DMS79 treated with DMSO at 0.1 percent for 48 hours (cell line): ENCODE data around the gene SMIM26.
A peak's percentile ranks its signal among the peaks of the same experiment; 100 is the strongest.
"Not testable (repeated sequence)": the region's sequence is repeated elsewhere in the genome, so short reads cannot be mapped to it uniquely, and the experiment has no call there.

ENCODE experiments used
- DNase-seq: peaks from one replicate; lab custom pipeline; 2025; lab: John Stamatoyannopoulos, UW

SMIM26 gene, protein sequence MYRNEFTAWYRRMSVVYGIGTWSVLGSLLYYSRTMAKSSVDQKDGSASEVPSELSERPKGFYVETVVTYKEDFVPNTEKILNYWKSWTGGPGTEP

DNA sequence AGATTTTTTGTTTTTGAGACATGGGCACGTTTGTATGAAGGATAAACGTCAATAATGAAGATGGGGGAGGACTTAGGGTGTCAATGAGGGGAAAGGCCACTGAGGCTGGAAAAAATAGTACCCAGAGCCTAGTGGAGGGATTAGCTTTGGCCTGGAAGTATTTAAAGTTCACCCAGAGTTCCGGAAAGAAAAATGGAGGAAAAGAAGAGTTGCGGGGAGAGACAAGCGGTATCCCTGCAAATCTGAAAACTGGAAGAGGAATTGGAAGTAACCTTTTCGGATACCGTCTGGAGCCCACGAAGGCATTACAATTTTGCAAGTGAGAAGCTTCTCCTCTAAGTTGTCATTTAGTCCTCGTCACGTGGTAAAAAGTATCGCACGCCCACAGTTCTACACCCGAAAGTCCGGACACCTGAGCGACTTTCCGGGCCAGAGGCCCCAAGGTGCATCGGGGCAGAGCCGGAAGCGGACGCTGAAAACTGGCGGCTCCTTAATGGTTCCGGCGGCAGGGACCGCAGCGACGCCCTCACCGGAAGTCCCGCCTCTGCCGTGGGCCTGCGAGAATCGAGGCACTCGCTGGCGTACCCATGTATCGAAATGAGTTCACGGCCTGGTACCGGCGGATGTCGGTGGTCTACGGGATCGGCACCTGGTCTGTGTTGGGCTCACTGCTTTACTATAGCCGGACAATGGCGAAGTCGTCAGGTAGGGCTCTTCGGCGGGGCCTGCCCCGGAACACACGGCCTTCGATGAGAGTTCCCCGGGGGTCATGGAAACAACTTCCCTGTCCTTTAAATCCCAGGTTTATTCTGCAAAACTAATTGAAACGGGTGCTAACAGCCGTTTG, at the start of gene SMIM26:
Gene SMIM26, plus strand, starts transcription at position 541 of the 847 bp plus-strand sequence. Its CDS starts 47 bp downstream, at position 588.
- DNase-seq: peak; percentile 79

DNA sequence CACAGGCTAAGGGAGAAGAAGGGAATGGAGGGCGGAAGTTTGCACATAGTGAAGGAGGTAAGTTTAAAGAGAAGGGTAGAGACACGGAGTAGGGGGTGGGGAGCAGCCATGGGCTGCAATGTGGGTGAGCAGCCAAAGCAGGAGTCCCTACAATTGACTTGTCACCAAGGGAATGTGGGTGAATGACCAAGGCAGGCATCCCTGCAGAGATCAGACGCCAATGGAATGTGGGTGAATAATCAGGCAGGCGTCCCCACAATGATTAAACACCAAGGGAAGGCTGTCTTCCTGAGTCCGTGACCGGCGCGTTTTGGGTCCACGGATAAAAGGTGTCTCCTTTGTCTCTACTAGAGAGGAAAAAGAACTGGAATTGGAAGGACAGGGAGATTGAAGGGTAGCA, 45.2 kb upstream of the SMIM26 start:
- DNase-seq: not testable (repeated sequence)

DNA sequence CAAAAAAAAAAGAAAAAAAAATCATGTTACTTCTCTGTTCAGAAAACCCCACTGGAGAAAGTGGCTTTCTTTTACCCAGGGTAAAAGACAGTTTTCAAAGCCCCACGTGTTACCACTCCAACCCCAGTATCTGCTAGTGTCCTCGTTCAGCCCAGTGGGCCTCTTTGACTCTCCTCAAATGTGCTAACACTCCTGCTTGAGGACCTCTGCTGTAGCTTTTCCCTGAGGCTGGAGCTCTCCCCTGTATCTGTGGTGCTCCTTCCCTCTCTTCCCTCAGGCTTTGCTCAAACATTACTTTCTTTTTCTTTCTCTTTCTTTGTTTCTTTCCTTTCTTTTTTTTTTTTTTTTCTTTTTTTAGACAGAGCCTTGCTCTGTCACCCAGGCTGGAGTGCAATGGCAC, 44.2 kb upstream of the SMIM26 start:
- no peak for DNase-seq

DNA sequence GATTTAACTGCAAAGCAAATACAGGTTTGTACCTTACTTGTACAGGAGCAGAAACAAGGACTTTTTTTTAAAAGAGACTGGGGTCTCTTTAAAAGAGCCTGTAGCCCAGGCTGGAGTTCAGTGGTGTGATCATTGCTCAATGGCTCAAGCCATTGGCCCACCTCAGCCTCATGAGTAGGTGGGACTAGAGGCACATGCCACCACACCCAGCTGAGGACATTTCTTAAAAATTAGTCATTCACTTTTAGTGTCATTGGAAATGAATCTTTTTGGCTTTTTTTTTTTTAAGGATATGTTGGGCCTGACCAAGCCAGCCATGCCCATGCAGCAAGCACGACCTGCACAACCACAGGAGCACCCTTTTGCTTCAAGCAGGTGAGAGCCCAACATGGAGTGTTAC, 42.6 kb upstream of the SMIM26 start:
- no peak for DNase-seq

DNA sequence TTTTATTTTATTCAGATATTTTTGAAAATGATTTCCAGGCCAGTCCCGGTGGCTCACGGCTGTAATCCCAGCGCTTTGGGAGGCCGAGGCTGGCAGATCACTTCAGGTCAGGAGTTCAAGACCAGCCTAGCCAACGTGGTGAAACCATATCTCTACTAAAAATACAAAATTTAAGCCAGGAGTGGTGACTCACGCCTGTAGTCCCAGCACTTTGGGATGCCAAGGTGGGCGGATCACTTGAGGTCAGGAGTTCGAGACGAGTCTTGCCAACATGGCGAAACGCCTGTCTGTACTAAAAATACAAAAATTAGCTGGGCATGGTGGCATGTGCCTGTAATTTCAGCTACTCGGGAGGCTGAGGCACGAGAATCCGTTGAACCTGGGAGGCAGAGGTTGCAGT, 40.5 kb upstream of the SMIM26 start:
- not testable (repeated sequence) for DNase-seq

DNA sequence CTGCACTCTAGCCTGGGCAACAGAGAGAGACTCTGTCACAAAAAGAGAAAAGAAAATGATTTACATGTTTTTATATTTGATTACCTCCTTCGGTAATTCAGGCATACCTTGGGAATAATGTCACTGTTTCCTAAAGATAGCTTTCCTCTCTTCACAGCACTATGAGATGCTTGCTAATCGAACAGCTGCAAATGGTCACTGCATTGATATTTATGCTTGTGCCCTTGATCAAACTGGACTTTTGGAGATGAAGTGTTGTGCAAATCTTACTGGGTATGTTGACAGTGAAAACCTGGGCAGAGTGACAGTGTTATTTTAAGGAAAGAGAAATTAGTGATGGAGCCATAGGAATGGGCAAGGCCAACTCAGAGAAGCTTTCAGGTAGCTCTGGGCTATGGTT, 39.9 kb upstream of the SMIM26 start:
- DNase-seq: no peak

DNA sequence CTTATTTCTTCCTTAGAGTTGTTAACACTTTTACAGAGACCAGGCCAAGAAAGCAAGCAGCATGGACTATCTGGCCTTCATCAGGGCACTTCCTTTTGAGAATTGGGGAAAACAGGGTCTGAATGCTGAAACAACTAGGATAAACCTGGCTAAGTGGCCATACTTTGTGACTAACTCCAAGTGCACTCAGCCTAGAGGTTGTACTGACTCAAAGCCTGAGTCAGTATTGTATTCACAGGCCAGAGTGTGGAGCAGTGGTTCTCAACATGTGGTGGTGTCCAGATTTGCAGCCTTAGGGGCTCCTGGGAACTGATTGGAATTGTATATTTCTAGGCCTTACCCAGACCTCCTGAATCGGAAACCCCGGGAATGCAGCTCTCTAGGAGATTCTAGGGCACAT, 39.4 kb upstream of the SMIM26 start:
- no peak for DNase-seq

DNA sequence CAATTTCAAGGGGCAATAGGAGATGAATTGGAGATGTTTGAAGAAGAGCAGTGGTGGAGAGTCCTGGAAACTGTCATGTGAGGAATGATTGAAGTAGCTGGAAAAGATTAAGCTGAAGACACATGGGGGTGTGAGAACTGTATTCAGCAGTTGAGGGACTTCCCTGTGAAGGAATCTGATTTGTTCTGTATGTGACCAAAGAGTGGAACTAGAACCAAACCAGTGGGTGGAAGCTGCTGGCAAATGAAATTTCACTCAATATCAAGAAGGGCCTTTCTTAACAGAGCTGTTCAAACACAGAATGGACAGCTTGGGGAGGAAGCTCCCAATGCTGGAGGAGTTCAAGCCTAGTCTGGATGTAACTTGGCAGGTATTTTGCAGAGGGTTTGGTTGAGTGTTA, 38.2 kb upstream of the SMIM26 start:
- DNase-seq: no peak

DNA sequence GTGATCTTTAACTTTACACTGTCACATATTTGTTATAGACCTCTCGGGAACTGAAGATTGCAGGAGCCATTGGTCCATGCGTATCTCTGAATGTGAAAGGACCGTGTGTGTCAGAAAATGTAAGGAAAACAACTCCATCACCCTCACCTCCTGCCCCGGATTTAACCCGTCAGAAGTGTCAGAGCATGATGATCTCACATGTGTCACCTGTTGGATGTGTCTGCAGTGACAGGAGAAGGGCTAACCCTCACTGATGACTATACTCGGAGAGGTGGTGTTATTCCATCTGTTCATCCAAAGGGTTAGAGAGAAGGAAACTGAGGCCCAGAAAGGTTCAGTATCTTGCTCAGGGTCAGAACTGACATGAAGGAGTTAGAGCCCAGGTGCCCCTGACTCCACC, 34.6 kb upstream of the SMIM26 start:
- no peak for DNase-seq

DNA sequence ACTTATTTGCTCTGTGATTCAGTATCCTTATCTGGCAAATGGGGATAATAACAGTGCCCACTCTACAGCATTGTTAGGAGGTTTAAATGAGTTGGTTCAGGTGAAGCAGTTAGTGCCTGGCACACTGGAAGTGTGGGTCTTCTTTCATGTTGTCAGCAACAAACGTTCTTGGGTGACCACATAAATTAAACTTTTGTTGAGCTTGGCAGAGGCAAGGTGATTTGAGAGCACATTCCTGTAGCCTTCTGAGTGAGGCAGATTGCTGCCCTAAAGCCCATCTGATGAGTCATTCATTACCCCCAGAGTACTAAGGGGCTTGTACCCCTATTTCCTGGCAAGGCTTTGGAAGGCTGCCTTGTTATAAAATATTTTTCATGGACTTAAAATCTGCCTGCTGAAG, 33.7 kb upstream of the SMIM26 start:
- no peak for DNase-seq

DNA sequence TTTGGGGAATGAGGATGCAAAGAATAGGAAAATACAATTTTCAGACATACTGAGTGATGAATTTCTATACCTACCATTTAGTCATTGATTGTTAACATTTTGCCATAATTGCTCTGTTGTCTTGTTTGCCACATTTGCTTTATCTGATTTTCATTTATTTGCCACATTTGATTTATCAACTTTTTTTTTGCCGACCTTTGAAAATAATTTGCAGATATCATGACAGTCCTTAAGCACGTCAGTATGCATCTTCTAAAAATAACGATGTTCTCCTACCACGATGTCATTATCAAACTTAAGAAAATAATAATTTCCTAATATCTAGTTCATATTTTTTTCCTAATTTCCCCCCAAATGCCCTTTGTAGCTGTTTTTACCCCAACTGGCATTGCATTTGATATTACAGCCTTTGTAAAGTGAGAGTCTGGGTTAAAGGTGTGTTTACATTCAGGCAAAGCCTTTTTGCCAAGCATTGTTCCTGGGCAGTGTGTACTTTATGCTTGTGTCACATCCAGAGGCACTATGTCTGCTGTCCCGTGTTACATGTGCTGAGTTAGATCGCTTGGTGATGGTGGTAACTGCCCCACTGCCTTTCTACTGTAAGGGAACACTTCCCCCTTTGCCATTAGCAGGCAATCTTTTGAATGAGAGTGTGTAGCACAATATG, 33.1 kb upstream of the SMIM26 start:
- DNase-seq: no peak

DNA sequence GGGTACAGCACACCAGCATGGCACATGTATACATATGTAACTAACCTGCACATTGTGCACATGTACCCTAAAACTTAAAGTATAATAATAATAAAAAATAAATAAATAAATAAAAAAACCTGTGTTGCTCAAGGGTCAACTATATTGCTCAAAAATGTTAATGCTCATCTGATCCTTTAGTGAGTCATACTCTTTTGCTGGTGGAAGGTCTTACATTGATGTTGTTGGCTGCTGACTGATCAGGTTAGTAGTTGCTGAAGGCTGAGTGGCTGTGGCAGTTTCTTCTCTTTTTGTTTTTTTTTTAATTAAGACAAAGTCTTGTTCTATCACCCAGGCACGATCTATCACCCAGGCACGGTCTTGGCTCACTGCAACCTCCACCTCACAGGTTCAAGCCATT, 29.6 kb upstream of the SMIM26 start:
- no peak for DNase-seq

DNA sequence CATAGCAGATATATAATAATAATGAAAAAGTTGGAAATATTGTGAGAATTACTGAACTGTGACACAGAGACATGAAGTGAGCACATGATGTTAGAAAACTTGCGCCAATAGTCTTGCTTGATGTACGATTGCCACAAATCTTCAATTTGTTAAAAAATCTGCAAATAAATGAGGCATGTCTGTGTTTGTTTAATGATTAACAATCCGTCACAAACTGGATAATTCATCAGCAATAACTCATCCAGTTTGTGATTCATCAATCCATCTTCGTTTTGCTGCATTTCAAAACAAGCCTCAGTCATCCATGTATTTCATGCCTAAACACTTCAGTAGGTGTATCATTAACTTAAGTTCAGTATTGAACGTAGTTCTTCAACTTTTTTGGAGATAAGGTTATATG, 25.5 kb upstream of the SMIM26 start:
- DNase-seq: no peak

DNA sequence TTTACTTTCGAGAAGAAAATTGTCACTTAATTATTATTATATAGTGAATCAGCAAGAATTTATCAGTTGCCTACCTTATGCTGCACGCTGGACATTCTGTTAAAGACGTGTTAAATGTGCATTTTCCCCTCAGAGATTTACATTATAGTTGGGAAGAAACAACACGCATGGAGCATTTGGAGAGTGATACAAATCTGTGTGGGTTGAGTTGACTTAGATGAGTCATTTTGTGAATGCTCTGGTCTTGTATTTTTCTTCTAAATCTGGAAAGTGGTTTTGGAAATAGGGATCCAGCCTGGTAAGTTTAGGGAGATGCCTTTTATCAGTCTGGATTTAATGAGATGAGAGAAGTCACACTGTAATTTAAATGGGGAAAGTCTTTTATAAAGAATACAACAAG, 24.0 kb upstream of the SMIM26 start:
- no peak for DNase-seq

DNA sequence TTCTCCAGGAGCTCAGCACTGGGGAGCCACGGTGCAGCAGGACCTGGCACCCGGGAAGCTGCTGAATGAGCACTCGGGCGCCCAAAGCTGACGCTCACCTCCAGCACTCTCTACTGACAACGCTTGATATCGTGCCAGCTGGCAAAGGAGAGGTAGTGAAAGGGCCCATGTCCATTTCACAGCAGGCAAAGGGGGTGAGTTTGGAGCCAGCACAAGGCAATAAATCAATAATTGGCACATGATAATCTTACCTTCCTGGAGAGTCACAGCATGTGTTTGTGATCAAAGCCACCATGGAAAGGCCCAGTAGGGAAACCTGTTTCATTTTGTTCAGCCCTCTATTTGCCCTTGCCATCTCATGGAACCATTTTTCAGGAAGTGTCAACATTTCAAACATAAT, 23.3 kb upstream of the SMIM26 start:
- DNase-seq: peak; percentile 12

DNA sequence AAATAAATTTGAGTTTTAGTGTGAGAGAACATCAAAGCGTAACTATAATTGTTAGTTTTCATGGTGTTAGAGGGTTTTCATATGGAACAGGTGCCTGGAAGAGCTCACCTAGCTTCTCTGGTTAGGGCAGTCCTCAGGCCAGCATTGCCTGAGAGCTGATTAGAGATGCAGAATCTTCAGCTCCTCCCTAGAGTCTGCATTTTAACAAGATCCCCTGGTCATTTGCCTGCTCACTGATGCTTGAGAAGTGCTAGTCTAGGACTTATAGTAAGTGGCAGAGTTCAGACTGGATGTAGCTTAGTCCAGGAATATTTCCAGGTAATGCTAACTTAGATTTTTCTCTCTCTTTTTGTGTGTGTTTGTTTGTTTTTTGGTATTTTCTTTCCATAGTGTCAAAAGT, 21.7 kb upstream of the SMIM26 start:
- no peak for DNase-seq

DNA sequence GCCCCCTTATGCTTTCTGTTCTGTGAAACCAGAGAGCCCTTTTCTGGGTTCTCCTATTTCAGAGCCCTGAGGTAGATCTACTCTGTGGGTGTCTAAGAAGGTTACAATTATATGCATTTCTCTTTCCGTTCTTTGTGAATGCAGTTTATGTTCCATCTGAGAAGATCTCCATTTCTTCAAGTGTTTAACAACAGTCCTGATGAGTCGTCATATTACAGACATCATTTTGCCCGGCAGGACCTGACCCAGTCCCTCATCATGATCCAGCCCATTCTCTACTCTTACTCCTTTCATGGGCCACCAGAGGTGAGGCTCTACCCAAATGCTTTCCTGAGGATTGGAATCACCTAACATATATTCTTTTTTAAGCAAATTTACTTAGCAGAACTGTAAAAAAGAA, 18.8 kb upstream of the SMIM26 start:
- DNase-seq: no peak

DNA sequence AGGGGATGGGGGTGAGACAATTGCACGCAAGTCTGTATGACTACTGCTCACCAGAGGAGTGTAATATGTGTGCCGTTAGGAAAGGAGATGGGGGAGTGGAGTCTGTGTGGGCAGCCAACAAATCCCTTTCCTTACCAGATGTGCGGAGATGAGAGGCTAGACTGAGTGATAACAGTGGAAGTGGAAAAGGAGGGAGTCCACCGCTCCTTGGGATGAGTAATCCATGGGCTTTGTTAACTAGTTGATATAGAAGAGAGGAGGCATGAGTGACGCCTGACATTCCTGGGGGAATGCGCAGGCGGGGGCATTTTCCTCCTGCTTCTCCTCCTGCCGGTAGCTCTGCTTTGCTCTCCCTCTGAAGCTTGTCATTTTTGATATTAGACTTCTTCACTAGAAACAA, 13.5 kb upstream of the SMIM26 start:
- DNase-seq: no peak

DNA sequence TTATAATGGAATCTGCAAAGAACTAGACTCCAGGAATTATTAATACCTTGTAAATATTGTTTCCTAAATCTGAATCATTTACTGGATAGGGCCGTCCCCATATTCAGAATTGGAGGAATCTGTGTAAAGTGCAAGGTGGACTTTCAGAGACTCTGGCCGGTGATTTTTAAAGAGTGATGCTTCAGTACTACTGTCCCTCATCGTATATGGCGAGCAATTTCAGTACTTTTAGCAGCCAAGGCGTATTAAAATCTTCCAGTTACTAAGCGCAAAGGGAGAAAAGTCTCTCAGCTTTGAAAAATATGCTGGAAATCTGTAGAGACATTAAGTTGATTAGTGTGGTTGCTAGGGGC, 483 bp downstream of the SMIM26 start:
- DNase-seq: no peak

DNA sequence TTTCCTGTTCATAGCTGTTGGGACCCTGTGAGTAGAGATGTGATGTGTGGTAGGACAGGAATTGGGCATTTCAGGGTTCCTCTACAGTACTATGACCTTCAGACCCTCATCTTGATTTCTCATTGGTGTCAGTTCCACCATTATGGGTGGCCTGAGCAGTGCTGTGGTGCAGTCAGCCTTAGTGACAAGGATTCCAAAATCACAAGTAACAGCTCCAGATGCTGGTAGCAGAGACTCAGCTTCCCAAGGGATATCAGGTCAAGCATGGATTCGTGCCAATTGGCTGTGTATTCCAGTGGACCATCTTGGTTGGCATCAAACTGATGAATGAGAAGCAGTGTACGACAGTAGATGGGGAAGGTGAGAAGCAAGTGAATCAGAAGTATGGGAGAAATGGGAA, 3.8 kb downstream of the SMIM26 start:
- DNase-seq: no peak

DNA sequence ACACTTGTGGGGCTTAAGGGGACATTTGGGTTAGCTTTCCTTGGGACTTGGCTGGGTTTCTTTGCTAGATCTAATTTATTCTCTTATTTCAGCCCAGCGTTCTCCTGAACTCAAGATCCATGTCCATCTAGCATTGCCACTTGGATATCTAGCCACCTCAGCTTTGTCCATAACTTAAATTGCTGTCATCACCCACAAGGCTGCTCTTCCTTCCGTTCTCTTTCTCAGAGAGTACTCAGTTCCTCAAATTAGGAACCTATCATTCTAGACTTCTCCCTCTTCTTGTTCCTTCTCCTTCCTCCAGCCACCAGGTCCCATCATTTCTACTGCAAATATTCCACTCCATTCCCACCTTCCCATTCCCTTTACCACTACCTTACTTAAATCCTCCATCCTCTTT, 4.3 kb downstream of the SMIM26 start:
- no peak for DNase-seq

DNA sequence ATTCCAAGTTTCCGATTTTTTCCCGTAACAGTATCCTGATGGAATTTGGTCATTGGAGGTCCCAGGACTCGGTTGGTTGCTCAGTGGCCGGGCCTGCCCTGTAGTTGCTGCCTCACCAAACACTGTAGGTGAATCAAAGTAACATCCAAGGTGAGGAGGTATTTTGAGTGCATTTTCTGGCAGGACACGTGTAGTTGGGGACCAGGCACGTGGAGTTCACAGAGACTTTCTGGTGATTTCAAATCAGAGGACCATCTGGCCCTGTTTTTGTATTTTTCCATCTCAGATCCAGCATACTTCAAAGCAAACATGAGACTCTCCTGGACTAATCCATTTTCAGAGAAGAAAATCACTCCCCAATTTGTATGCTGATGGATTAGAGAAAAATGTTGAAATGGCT, 10.7 kb downstream of the SMIM26 start:
- no peak for DNase-seq

DNA sequence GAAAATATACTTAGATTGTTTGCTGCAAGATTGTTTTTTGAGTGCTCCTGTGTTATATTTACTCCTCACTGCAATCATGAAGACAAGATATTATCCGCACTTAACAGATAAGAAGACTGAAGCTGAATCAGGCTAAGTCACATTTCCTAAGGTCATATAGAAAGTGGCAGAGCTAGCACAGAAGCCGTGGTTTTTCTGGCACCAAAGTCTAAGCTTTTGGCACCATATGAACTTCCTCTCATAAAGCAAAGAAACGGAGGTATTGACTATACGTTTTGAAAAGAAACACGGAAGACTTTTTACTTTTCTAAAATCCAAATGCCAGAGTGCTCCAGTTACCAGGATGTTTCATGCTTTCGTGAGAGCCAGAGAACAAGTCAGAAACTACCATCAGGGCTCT, 11.3 kb downstream of the SMIM26 start:
- DNase-seq: no peak

DNA sequence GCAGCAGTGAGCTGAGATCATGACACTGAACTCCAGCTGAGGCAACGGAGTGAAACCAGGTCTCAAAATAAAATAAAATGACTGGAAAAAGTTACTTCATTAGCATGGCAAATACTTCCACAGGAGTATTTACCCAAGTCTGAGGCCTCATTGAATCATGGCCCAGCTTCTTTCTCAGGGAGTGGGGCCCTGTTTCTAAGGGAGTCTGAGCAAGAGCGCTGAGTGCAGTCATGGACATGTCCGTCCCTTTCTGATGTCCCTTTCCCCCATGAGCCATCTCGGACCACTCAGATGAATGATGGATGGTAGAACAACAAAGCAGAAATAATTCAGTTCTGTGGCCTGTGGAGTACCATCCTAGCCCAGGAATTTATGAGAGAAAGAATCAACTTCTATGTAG, 12.8 kb downstream of the SMIM26 start:
- DNase-seq: no peak
